NCI-H187 (cell line): Measurements from ENCODE around the gene TJP2.
"Not testable (repeated sequence)": the region's sequence is repeated elsewhere in the genome, so short reads cannot be mapped to it uniquely, and the experiment has no call there.

ENCODE experiments used
- DNase-seq, 2 experiments: peaks; one replicate each; lab custom pipeline; 2025; lab: John Stamatoyannopoulos, UW

Gene TJP2

GRCh38 chr9:69292078-69292477, 118.0 kb downstream of the TJP2 start:
- no peak for DNase-seq

GRCh38 chr9:69293156-69293555, 119.1 kb downstream of the TJP2 start:
- DNase-seq = no peak

GRCh38 chr9:69295872-69296552, 121.9 kb downstream of the TJP2 start:
- no peak for DNase-seq

- DNase-seq = no peak
These were observed 123.4 kb downstream of the TJP2 start for GRCh38 chr9:69297300-69297980.

- no peak for DNase-seq
These were observed 125.2 kb downstream of the TJP2 start for GRCh38 chr9:69299315-69299714.

GRCh38 chr9:69299826-69300225, 125.7 kb downstream of the TJP2 start:
- DNase-seq = no peak

- no peak for DNase-seq
These were observed 129.3 kb downstream of the TJP2 start for GRCh38 chr9:69303331-69303730.

- not testable (repeated sequence) for DNase-seq
These were observed 132.9 kb downstream of the TJP2 start for GRCh38 chr9:69306895-69307445.

- peak; percentile 30 to 33 for DNase-seq
These were observed 133.5 kb downstream of the TJP2 start for GRCh38 chr9:69307446-69308205.

GRCh38 chr9:69308206-69308931, 134.3 kb downstream of the TJP2 start:
- no peak for DNase-seq

- DNase-seq = no peak
These were observed 139.1 kb downstream of the TJP2 start for GRCh38 chr9:69313175-69313574.

- no peak for DNase-seq
These were observed 140.5 kb downstream of the TJP2 start for GRCh38 chr9:69314547-69314946.

- no peak for DNase-seq
These were observed 143.0 kb downstream of the TJP2 start for GRCh38 chr9:69317081-69317480.

GRCh38 chr9:69317894-69318293, 143.8 kb downstream of the TJP2 start:
- DNase-seq = no peak

GRCh38 chr9:69319324-69320025, 145.4 kb downstream of the TJP2 start:
- no peak for DNase-seq

GRCh38 chr9:69322256-69322655, 148.2 kb downstream of the TJP2 start:
- DNase-seq = no peak

- DNase-seq = no peak
These were observed 149.8 kb downstream of the TJP2 start for GRCh38 chr9:69323861-69324260.
